Raji (cell line): ENCODE data around the gene PEX5L.

ENCODE experiments used
- POLR2A ChIP-seq: IDR thresholded peaks from 2 replicates; pipeline ENCODE4 v1.6.1; 2011; ENCODE audit warnings: low read depth, low read length, control low read depth; ENCODE audit not compliant: insufficient read depth

PEX5L gene

GRCh38 chr3:179971280-179971679 lies 65.5 kb downstream of the PEX5L start:
- no peak for TF ChIP-seq POLR2A

- no peak for TF ChIP-seq POLR2A
These were observed 66.0 kb downstream of the PEX5L start for GRCh38 chr3:179970746-179971145.

DNA sequence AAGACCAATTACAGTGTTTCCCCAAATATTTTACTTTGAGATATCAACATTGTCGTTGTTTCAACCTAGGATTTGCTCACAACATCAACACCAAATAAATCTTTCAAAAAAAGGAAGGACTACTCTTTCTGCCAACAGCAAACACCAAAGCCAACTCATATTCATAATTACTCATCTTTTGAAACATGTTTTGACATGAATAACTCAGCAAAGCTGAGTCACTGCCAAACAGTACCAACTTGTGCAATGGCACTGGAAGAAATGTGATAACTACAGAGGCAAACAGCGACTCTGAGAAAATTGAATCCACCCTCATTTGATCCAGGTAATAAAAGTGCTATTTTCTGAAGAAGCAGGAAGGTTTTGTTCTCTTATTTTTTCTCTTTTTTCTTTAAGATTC lies 67.2 kb downstream of the PEX5L start:
- TF ChIP-seq POLR2A: no peak

- TF ChIP-seq POLR2A: no peak
These were observed 69.1 kb downstream of the PEX5L start for GRCh38 chr3:179967622-179968021.

DNA sequence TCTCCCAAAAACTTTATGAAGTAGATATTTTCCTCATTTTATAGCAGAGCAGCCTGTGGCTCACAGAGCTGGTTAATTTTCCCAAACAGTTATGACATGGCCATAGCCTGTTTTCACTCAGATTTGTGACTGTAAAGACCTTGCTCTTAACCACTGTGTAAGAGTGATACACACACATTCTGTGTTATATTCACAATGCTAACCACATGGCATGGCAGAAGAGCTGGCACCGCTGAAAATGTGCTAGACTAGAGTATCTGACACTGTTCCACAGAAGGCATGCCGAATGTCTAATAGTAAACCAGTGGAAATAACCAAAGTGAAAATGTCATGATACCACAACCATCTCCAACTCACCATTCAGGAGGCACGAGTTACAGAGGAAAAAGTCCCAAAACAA lies 71.8 kb downstream of the PEX5L start:
- TF ChIP-seq POLR2A: no peak

- TF ChIP-seq POLR2A: no peak
These were observed 73.9 kb downstream of the PEX5L start for GRCh38 chr3:179962629-179963387.

DNA sequence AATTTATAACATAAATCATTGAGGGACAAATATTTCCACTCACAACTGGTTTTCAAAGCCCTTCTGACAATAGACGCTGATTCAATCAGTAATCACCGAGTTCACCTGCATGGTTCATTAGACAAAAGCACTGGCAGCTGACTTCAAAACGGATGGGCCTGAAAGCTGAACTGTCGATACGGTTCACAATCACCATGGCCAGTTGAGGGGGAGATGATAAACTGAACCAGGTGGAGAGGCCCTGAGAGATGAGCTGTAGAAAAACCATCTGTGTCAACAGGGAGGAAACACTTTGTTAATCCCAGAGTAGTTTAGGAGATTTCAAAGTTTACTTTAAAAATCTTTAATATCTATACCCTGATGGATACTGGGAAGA lies 75.0 kb downstream of the PEX5L start:
- no peak for TF ChIP-seq POLR2A

DNA sequence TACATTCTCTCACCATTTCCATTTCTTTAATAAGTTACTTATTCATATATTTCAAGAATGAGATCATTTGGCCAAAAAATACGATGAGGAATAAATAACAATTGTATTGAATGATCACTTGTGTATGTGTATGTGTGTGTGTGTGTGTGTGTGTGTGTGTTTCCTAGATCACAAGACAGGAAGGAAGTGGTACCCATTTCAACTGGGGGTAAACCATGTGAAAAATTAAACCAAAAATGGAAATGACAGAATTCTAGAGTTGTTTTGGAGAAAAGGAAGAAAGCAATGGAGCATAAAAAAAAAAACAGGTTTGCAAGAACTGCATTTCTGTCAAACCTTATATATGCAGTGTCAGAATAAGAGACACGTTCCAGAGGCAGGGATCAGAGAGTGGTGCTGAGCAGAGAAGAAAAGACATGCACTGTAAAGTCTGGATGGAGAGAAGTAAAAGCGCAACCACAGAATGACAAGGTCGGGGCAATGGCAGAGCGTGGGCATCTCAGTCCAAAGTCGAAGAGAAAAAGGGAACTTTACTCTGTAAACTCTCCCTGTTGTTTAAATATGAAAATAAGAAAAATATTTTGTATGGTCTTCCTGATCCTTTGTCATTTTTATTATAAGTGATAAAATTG lies 75.5 kb downstream of the PEX5L start:
- no peak for TF ChIP-seq POLR2A

GRCh38 chr3:179958759-179959158 lies 78.0 kb downstream of the PEX5L start:
- no peak for TF ChIP-seq POLR2A

- TF ChIP-seq POLR2A: no peak
These were observed 78.6 kb downstream of the PEX5L start for GRCh38 chr3:179958143-179958542.

DNA sequence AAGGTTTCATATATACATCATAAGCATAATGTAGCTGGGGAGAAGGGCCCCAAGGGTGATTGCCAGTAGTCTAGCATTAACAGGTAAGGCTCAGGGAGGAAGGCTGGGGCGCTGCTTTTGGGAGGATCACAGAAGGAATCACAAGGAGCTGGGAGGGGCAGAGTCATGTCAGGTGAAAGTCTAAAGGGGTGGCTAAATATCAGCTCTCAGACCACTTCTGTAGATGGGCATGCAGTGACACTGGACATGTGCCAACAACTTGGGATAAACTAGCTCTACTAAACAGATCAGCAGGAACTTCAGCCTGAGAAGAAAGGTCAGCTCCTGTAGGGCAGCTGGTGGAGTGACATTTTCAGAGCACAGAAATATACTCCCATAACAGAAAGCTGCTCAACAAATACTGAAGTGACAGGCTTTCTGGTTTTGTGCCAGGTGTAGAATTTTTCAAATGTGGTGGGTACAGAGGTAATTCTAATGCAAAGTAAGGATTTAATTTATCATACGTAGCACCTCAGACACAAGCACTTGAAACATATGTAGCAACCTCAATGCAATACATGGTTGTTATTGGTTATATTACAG lies 79.4 kb downstream of the PEX5L start:
- no peak for TF ChIP-seq POLR2A

DNA sequence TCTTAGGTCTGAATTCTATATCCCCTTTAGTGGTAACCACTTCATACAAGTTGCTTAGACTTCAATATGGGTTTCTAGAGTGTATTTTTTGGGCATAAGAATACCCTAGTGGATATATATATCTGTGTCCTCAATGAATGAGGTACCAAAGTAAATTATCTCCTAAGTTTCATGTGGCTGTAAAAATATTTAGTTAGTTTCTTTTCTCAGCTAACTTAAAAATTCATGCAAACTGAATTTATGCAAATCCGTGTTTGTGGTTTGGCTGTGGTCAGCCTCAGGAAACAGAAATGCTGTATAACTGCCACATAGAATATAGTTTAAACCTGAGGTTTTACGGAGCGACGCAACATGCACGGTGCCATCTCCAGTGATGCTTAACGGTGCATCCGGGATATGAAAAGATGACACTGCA lies 80.3 kb downstream of the PEX5L start:
- no peak for TF ChIP-seq POLR2A

GRCh38 chr3:179955809-179956208 lies 80.9 kb downstream of the PEX5L start:
- no peak for TF ChIP-seq POLR2A

- no peak for TF ChIP-seq POLR2A
These were observed 81.5 kb downstream of the PEX5L start for GRCh38 chr3:179955286-179955685.

DNA sequence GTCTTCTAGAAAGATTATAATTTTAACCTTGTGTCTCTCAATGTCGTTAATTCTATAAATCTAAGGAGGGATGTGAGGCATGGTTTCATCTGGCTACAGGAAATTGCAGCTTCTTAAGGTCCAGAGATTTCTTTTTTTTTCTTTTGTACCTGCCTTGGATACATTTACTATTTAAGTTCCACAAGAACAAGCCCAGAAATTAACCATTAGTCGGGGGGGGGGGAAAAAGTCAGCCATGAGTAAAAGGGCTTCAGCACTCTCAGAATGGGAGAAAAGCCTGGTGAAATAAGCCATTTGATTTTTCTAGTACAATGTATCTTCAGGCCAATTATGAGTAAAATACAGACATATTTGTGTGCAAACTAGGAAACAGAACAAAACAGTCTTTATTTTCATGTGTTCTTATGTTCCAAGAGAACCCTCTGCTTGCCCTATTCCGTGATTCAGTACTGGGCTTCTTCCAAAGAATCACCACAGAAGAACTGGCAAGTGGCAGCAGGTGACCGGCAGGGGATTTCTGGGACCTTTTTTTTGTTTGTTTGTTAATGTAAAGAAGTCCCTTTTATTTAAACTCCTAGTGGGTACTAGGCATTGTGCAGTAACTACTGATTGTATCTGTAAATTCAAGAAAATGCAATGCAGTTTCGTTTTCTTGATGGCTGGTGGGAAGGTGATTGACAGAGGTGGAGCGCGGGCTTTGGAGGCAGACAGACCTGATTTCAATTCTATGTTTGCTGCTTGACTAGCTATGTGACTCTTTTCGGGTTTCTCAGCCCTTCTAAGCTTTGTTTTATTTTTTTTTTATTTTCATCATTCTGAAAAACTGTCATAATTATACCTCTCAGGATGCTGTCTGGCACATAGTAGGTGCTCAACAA lies 82.5 kb downstream of the PEX5L start:
- no peak for TF ChIP-seq POLR2A
